HEK293T (cell line): ENCODE results near the gene PDS5A.
"Not testable (repeated sequence)": the region's sequence is repeated elsewhere in the genome, so short reads cannot be mapped to it uniquely, and the experiment has no call there.

ENCODE experiments used
- BHLHE40 ChIP-seq: fragments of 450-650 bp; IDR thresholded peaks from 2 replicates; pipeline ENCODE4 v1.6.1; 2016; ENCODE audit warnings: mild to moderate bottlenecking, moderate library complexity, borderline replicate concordance
- CTBP1 ChIP-seq: fragments of 450-650 bp; IDR thresholded peaks from 2 replicates; pipeline ENCODE4 v1.6.1; 2016; ENCODE audit warnings: borderline replicate concordance
- ELF4 ChIP-seq: fragments of 450-650 bp; IDR thresholded peaks from 2 replicates; pipeline ENCODE4 v1.6.1; 2017; ENCODE audit warnings: antibody characterized with exemption
- FOXA1 ChIP-seq: fragments of 450-650 bp; IDR thresholded peaks from 2 replicates; pipeline ENCODE4 v1.6.1; 2016; ENCODE audit warnings: mild to moderate bottlenecking
- FOXK2 ChIP-seq: fragments of 450-650 bp; IDR thresholded peaks from 2 replicates; pipeline ENCODE4 v1.6.1; 2016; ENCODE audit warnings: mild to moderate bottlenecking
- FOXM1 ChIP-seq: fragments of 450-650 bp; IDR thresholded peaks from 2 replicates; pipeline ENCODE4 v1.6.1; 2017; ENCODE audit warnings: mild to moderate bottlenecking, borderline replicate concordance
- HDGF ChIP-seq: fragments of 450-650 bp; IDR thresholded peaks from 2 replicates; pipeline ENCODE4 v1.6.1; 2017; ENCODE audit warnings: antibody characterized with exemption, borderline replicate concordance
- LEF1 ChIP-seq: fragments of 450-650 bp; IDR thresholded peaks from 2 replicates; pipeline ENCODE4 v1.6.1; 2017; ENCODE audit warnings: mild to moderate bottlenecking, borderline replicate concordance
- NFRKB ChIP-seq: fragments of 450-650 bp; IDR thresholded peaks from 2 replicates; pipeline ENCODE4 v1.6.1; 2016; ENCODE audit warnings: mild to moderate bottlenecking, moderate library complexity
- SP1 ChIP-seq: fragments of 450-650 bp; IDR thresholded peaks from 2 replicates; pipeline ENCODE4 v1.6.1; 2017
- SUZ12 ChIP-seq: fragments of 450-650 bp; IDR thresholded peaks from 2 replicates; pipeline ENCODE4 v1.6.1; 2016; ENCODE audit warnings: mild to moderate bottlenecking
- TARDBP ChIP-seq: fragments of 450-650 bp; IDR thresholded peaks from 2 replicates; pipeline ENCODE4 v1.6.1; 2016
- ZNF384 ChIP-seq: fragments of 450-650 bp; IDR thresholded peaks from 2 replicates; pipeline ENCODE4 v1.6.1; 2016
- TF ChIP-seq, protein P1 (sequence below): fragments of 450-650 bp; IDR thresholded peaks from 2 replicates; pipeline ENCODE4 v1.6.1; 2016

- not testable (repeated sequence) for TF ChIP-seq TARDBP, BHLHE40, FOXM1, ELF4, SP1, SUZ12, LEF1, NFRKB, FOXK2, ZNF384, HDGF, FOXA1, CTBP1
- TF ChIP-seq, protein P1, sequence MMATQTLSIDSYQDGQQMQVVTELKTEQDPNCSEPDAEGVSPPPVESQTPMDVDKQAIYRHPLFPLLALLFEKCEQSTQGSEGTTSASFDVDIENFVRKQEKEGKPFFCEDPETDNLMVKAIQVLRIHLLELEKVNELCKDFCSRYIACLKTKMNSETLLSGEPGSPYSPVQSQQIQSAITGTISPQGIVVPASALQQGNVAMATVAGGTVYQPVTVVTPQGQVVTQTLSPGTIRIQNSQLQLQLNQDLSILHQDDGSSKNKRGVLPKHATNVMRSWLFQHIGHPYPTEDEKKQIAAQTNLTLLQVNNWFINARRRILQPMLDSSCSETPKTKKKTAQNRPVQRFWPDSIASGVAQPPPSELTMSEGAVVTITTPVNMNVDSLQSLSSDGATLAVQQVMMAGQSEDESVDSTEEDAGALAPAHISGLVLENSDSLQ: not testable (repeated sequence)
Measured at GRCh38 chr4:39840516-39840915, 137.2 kb downstream of the PDS5A start.
